A673 (cell line): ENCODE data around the gene SLC1A7. TPM values are rescaled to one million over a fixed set of nuclear protein-coding genes. Genes with fewer than 3 reads are reported as not detected.

ENCODE experiments used
- BruUV-seq: library from RNA; stranded (reverse); fragments of 400-500 nt; replicated peaks from 2 replicates; lab custom pipeline; 2021; lab: Mats Ljungman, UMichigan
- CTCF ChIA-PET: fragments of 300-600 bp; sonication (Branson Sonifier 250); formaldehyde crosslinking; loops from one replicate; lab custom pipeline; 2022; ENCODE audit warnings: antibody characterized with exemption; lab: Charles Lee
- POLR2A ChIA-PET: fragments of 300-600 bp; sonication (Branson Sonifier 250); formaldehyde crosslinking; loops from one replicate; lab custom pipeline; 2022; ENCODE audit warnings: antibody characterized with exemption; ENCODE audit not compliant: low non-redundant PET; lab: Charles Lee
- DNase-seq: peaks from one replicate; pipeline ENCODE4 v3.0.0-alpha.2; 2015; ENCODE audit warnings: low spot score
- H3K27ac ChIP-seq: fragments of 200-600 bp; sonication (generic); 2 replicates; pipeline ENCODE4 v1.5.1; 2016; ENCODE audit warnings: mixed run types, low read depth, mild to moderate bottlenecking, mixed read lengths, antibody characterized with exemption, low read length; ENCODE audit not compliant: poor library complexity, severe bottlenecking
- H3K27me3 ChIP-seq: fragments of 200-600 bp; sonication (generic); replicated peaks from 2 replicates; pipeline ENCODE4 v1.6.1; 2017; ENCODE audit warnings: mixed run types, low read depth, mild to moderate bottlenecking, mixed read lengths, antibody characterized with exemption, low read length; ENCODE audit not compliant: insufficient read depth, poor library complexity
- H3K36me3 ChIP-seq: fragments of 200-600 bp; sonication (generic); 2 replicates; pipeline ENCODE4 v1.6.1; 2016; ENCODE audit warnings: mixed run types, mild to moderate bottlenecking, mixed read lengths, antibody characterized with exemption, low read length; ENCODE audit not compliant: insufficient read depth, poor library complexity, severe bottlenecking
- H3K4me1 ChIP-seq: fragments of 200-600 bp; sonication (generic); 2 replicates; pipeline ENCODE4 v1.6.1; 2017; ENCODE audit warnings: mixed run types, mild to moderate bottlenecking, mixed read lengths, antibody characterized with exemption, low read length; ENCODE audit not compliant: insufficient read depth, poor library complexity, severe bottlenecking
- H3K4me3 ChIP-seq: fragments of 200-600 bp; sonication (generic); 2 replicates; pipeline ENCODE4 v1.5.1; 2016; ENCODE audit warnings: low read depth, mixed run types, mild to moderate bottlenecking, mixed read lengths, low read length; ENCODE audit not compliant: poor library complexity, severe bottlenecking
- H3K9me3 ChIP-seq: fragments of 200-600 bp; sonication (generic); 2 replicates; pipeline ENCODE4 v1.6.1; 2016; ENCODE audit warnings: mixed run types, low read depth, mild to moderate bottlenecking, mixed read lengths, antibody characterized with exemption, low read length; ENCODE audit not compliant: poor library complexity, severe bottlenecking
- CTCF ChIP-seq: fragments of 300-800, 200-600 bp; sonication (generic); conservative IDR thresholded peaks from 2 replicates; pipeline ENCODE4 v1.5.1; 2017; ENCODE audit warnings: low read depth, mild to moderate bottlenecking, antibody characterized with exemption, low read length, moderate library complexity, mixed read lengths
- EZH2 ChIP-seq: fragments of 200-600 bp; sonication (generic); IDR thresholded peaks from 2 replicates; pipeline ENCODE4 v1.6.1; 2017; ENCODE audit warnings: borderline replicate concordance, low read depth, mild to moderate bottlenecking, mixed read lengths, antibody characterized with exemption, low read length; ENCODE audit not compliant: poor library complexity, severe bottlenecking
- intact Hi-C: fragments of 100-400 bp; cut with micrococcal nuclease; formaldehyde crosslinking; loops from one replicate; pipeline ENCODE4 v1.10.0; 2022; ENCODE audit not compliant: unreplicated experiment
- total RNA-seq: library from RNA; stranded (reverse); gene quantifications from 2 replicates; pipeline ENCODE4 v1.2.3, GENCODE V29; 2021

Gene SLC1A7
- total RNA-seq, 1 experiment from 2014 or later = not detected

GRCh38 chr1:53068314-53069099, 73.9 kb downstream of the SLC1A7 start:
- intact Hi-C loops = loop anchor here (10.0 kb wide), 1 partner anchor 116 kb away; no protein-coding TSS in a partner anchor
- DNase-seq = no peak
- Histone ChIP-seq H3K36me3 (no peaks in the 10 kb centered on the region), H3K4me3 (no peak overlapping the region), H3K27ac (no peak overlapping the region), H3K4me1 (no peaks in the 10 kb centered on the region), H3K9me3 (no peaks in the 10 kb centered on the region), H3K27me3 (no peaks in the 10 kb centered on the region)
- ChIA-PET POLR2A (no interaction called here), CTCF (no interaction called here)
- TF ChIP-seq CTCF = no peak
- TF ChIP-seq EZH2 = no peak
- BruUV-seq = no TSS peak

- CTCF ChIA-PET = no interaction called here
- intact Hi-C loops = loop anchor here (10.0 kb wide), 1 partner anchor 117 kb away; no protein-coding TSS in a partner anchor
- H3K27me3 ChIP-seq = no peaks in the 10 kb centered on the region
Measured at GRCh38 chr1:53067886-53068285, 74.6 kb downstream of the SLC1A7 start.

More at GRCh38 chr1:53067886-53068285, 74.6 kb downstream of the SLC1A7 start:
- no peaks in the 10 kb centered on the region for H3K9me3 ChIP-seq
- H3K27ac ChIP-seq = no peak overlapping the region
- TF ChIP-seq CTCF (no peak), EZH2 (no peak)
- no peaks in the 10 kb centered on the region for H3K4me1 ChIP-seq
- no TSS peak for BruUV-seq
- no peak for DNase-seq
- H3K36me3 ChIP-seq = no peaks in the 10 kb centered on the region
- POLR2A ChIA-PET = no interaction called here
- H3K4me3 ChIP-seq = no peak overlapping the region
